ENCODE measurements around the gene HRG. TPM values are rescaled to one million over a fixed set of nuclear protein-coding genes. Genes with fewer than 3 reads are reported as not detected.

The HRG gene
- total and polyA plus RNA-seq, 2 experiments from 2014 or later: not detected

DNA sequence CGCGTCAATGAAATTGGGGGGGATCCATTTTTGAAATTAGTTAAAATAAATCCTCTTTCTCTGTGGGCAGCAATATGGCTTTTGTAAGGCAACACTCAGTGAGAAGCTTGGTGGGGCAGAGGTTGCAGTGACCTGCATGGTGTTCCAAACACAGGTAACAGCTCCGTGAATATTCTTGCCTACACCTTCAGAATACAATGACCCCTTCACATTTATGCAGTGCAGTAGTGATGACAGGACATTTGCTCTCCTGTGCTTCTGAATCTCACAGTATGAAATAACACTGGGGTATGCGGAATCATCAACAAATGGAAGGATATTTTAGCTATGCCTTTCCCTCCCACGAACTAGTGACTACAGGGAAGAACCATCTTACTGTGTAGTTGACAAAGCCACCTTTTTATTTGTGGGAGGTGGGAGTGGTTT is 46.0 kb upstream of the HRG start:
- peaks cover 14% of the 10 kb centered on the region; the same call in 1 of the 2 replicates for H3K4me1 ChIP-seq (ENCODE audit: insufficient read depth)
- H3K9me2 ChIP-seq (ENCODE audit: insufficient read depth): no peaks in the 10 kb centered on the region
- H3K4me3 ChIP-seq: no peak overlapping the region
- DNase-seq: no peak
- no peak overlapping the region for H3K4me2 ChIP-seq (ENCODE audit: unreplicated experiment)
- peaks cover 7% of the 10 kb centered on the region for H3F3A ChIP-seq (ENCODE audit: insufficient read depth)
- no peak overlapping the region for H2AFZ ChIP-seq
- no peaks in the 10 kb centered on the region for H3K9me3 ChIP-seq (ENCODE audit: low read depth)
- no peaks in the 10 kb centered on the region for H3K79me2 ChIP-seq (ENCODE audit: insufficient read depth)
- H4K20me1 ChIP-seq (ENCODE audit: insufficient read depth): no peaks in the 10 kb centered on the region
- peaks cover 24% of the 10 kb centered on the region for H3K27me3 ChIP-seq (replicated peaks; ENCODE audit: insufficient read depth)
- TF ChIP-seq EZH2 (IDR thresholded peaks at IDR 0.05; ENCODE audit: insufficient read depth, poor library complexity, severe bottlenecking) (no peak), EZH2phosphoT487 (IDR thresholded peaks at IDR 0.05; ENCODE audit: insufficient read depth, low read depth) (no peak)
- no peaks in the 10 kb centered on the region for H3K36me3 ChIP-seq (ENCODE audit: low read depth)
- 77 to 81% methylated on average over 5 of the region's 5 CpGs for WGBS, 2 experiments (ENCODE audit: low coverage in 1 of 2, low lambda C conversion rate in 2 of 2, missing lambda C conversion rate in 2 of 2)
- in situ Hi-C loops (cut with MboI): loop anchor here (10.0 to 25.0 kb wide), 2 partner anchors 195 to 1093 kb away; partner anchors contain the start of gene RTP2
- H3K9ac ChIP-seq: no peak overlapping the region
- no peak overlapping the region for H3K27ac ChIP-seq

DNA sequence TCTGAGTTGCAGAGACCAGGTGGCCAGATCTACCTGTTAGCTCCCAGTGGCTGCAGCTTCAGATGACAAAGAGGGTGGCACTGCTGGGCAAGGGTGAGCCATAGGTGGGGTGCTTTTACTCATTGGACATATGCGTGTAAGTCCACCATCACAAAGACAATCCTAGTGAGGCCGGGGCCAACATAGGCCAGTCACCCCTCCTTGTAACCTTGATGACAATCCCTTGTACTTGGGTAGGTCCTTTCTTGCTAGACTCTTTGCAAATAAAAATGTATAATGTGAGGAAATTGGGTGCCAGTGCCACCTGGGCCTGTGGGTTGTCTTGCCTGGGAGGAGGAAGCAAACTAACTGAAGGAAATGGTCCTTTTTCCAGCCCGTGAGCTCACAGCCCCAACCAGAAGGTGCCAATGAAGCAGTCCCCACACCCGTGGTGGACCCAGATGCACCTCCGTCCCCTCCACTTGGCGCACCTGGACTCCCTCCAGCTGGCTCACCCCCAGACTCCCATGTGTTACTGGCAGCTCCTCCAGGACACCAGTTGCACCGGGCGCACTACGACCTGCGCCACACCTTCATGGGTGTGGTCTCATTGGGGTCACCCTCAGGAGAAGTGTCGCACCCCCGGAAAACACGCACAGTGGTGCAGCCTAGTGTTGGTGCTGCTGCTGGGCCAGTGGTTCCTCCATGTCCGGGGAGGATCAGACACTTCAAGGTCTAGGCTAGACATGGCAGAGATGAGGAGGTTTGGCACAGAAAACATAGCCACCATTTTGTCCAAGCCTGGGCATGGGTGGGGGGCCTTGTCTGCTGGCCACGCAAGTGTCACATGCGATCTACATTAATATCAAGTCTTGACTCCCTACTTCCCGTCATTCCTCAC is 45.4 kb upstream of the HRG start:
- Histone ChIP-seq H3K4me3 (no peak overlapping the region), H4K20me1 (ENCODE audit: insufficient read depth) (no peaks in the 10 kb centered on the region), H3K4me2 (ENCODE audit: unreplicated experiment) (no peak overlapping the region), H2AFZ (no peak overlapping the region), H3K9me2 (ENCODE audit: insufficient read depth) (no peaks in the 10 kb centered on the region), H3F3A (ENCODE audit: insufficient read depth) (peaks cover 7% of the 10 kb centered on the region), H3K36me3 (ENCODE audit: low read depth) (no peaks in the 10 kb centered on the region), H3K9ac (no peak overlapping the region), H3K79me2 (ENCODE audit: insufficient read depth) (no peaks in the 10 kb centered on the region), H3K4me1 (ENCODE audit: insufficient read depth) (peaks cover 14% of the 10 kb centered on the region; the same call in 1 of the 2 replicates), H3K27me3 (replicated peaks; ENCODE audit: insufficient read depth) (peaks cover 29% of the 10 kb centered on the region), H3K9me3 (ENCODE audit: low read depth) (no peaks in the 10 kb centered on the region), H3K27ac (no peak overlapping the region)
- no peak for DNase-seq
- in situ Hi-C loops (cut with MboI): loop anchor here (25.0 kb wide), 1 partner anchor 1092 kb away; the partner anchor contains the start of gene RTP2
- TF ChIP-seq EZH2 (IDR thresholded peaks at IDR 0.05; ENCODE audit: insufficient read depth, poor library complexity, severe bottlenecking) (no peak), EZH2phosphoT487 (IDR thresholded peaks at IDR 0.05; ENCODE audit: insufficient read depth, low read depth) (no peak)
- 66 to 68% methylated on average over 17 of the region's 17 CpGs for WGBS, 2 experiments (ENCODE audit: low coverage in 1 of 2, low lambda C conversion rate in 2 of 2, missing lambda C conversion rate in 2 of 2)

DNA sequence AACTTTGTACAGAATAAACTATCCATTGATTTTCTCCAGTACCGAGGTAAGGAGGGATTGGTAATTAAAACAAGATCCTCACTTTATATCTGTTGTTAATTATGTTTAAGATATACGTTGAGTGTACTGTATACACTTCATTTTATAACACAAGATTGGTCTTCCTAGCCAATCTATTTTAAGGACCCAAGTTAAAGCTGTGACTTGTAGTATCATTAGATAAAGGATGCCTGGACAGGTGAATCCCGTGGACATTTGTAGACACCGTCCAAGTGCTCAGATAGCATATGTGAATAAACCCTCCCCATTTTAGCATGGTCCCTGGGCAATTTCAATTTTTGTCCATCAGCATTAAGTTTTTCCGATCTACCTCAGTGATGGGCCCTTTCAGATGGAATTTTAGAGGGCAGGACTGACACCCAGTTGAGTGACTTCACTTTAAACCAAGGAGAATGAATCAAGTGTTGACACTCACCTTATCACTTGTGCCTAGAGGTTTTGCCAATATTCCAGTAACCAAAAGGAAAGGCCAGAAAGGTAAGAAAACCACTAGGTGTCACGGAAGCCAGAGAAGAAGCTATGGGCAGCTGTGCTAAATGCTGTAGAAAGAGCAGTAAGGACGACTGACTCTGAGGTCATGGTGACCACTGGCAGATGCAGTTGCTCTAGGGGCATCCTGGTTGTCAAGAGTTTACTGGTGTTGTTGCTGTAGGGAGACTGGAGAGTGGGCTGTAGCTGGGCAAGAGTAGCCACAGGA is 43.7 kb upstream of the HRG start:
- Histone ChIP-seq H3K36me3 (ENCODE audit: low read depth) (no peaks in the 10 kb centered on the region), H3K4me2 (ENCODE audit: unreplicated experiment) (no peak overlapping the region), H3K4me1 (ENCODE audit: insufficient read depth) (peaks cover 8% of the 10 kb centered on the region; the same call in 1 of the 2 replicates), H4K20me1 (ENCODE audit: insufficient read depth) (no peaks in the 10 kb centered on the region), H3K27ac (no peak overlapping the region), H3K9me3 (ENCODE audit: low read depth) (no peaks in the 10 kb centered on the region), H3F3A (ENCODE audit: insufficient read depth) (no peaks in the 10 kb centered on the region), H3K9ac (no peak overlapping the region), H3K27me3 (replicated peaks; ENCODE audit: insufficient read depth) (peaks cover 29% of the 10 kb centered on the region), H3K9me2 (ENCODE audit: insufficient read depth) (no peaks in the 10 kb centered on the region), H2AFZ (no peak overlapping the region), H3K4me3 (no peak overlapping the region), H3K79me2 (ENCODE audit: insufficient read depth) (no peaks in the 10 kb centered on the region)
- no peak for DNase-seq
- in situ Hi-C loops (cut with MboI): loop anchor here (25.0 kb wide), 1 partner anchor 1090 kb away; the partner anchor contains the start of gene RTP2
- 36 to 44% methylated on average over 7 of the region's 7 CpGs for WGBS, 2 experiments (ENCODE audit: low coverage in 1 of 2, low lambda C conversion rate in 2 of 2, missing lambda C conversion rate in 2 of 2)
- TF ChIP-seq EZH2phosphoT487 (IDR thresholded peaks at IDR 0.05; ENCODE audit: insufficient read depth, low read depth) (no peak), EZH2 (IDR thresholded peaks at IDR 0.05; ENCODE audit: insufficient read depth, poor library complexity, severe bottlenecking) (no peak)

DNA sequence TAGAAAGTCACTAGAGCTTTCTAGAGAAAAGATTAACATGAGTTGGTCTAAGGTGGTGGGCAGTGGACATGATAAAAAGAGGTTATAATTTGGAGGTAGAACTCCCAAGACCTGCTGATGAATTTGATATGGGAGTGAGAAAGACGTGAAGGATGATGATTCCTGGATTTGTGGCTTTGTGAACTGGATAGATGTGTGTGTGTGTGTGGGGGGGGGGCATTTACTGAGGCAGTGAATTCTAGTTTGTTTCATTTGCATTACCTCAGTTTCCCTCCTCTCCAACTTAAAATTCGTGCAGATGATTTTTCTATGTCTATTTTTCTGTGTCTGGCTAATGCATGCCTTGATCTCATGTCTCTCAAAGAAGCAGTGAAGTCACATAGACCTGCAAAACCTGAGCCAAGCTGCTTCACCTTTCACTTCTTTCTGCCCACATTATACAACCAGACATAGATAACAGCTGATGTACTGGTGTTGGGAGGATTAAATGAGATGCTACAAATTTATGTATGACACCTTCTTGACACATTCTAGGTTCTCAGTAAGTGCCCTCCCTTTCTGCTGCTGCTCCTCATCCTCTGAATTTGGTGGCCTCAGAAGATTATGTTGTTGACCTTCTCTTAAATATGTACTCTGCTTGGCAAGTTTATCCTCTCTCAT is 43.0 kb upstream of the HRG start:
- no peak overlapping the region for H3K4me2 ChIP-seq (ENCODE audit: unreplicated experiment)
- TF ChIP-seq EZH2phosphoT487 (IDR thresholded peaks at IDR 0.05; ENCODE audit: insufficient read depth, low read depth): no peak
- no peak for TF ChIP-seq EZH2 (IDR thresholded peaks at IDR 0.05; ENCODE audit: insufficient read depth, poor library complexity, severe bottlenecking)
- no peaks in the 10 kb centered on the region for H3K9me2 ChIP-seq (ENCODE audit: insufficient read depth)
- DNase-seq: no peak
- no peaks in the 10 kb centered on the region for H3K79me2 ChIP-seq (ENCODE audit: insufficient read depth)
- H3K4me3 ChIP-seq: no peak overlapping the region
- no peak overlapping the region for H3K9ac ChIP-seq
- WGBS, 2 experiments (ENCODE audit: low coverage in 1 of 2, low lambda C conversion rate in 2 of 2, missing lambda C conversion rate in 2 of 2): 2 to 3% methylated on average over 2 of the region's 2 CpGs
- in situ Hi-C loops (cut with MboI): loop anchor here (25.0 kb wide), 1 partner anchor 1090 kb away; the partner anchor contains the start of gene RTP2
- no peaks in the 10 kb centered on the region for H3K9me3 ChIP-seq (ENCODE audit: low read depth)
- H3K36me3 ChIP-seq (ENCODE audit: low read depth): no peaks in the 10 kb centered on the region
- peaks cover 29% of the 10 kb centered on the region for H3K27me3 ChIP-seq (replicated peaks; ENCODE audit: insufficient read depth)
- no peaks in the 10 kb centered on the region for H3F3A ChIP-seq (ENCODE audit: insufficient read depth)
- no peak overlapping the region for H2AFZ ChIP-seq
- no peaks in the 10 kb centered on the region for H4K20me1 ChIP-seq (ENCODE audit: insufficient read depth)
- H3K27ac ChIP-seq: no peak overlapping the region
- H3K4me1 ChIP-seq (ENCODE audit: insufficient read depth): peaks cover 2% of the 10 kb centered on the region; the same call in 1 of the 2 replicates

Data from GM23248 (cell line).